PFSK-1 (cell line): ENCODE data around the gene DOCK4.

Experiments
- FOXP2 ChIP-seq: optimal IDR thresholded peaks from 2 replicates; pipeline ENCODE3; 2011; ENCODE audit warnings: borderline replicate concordance, control low read depth, inconsistent platforms; ENCODE audit not compliant: insufficient read depth; ENCODE audit errors: extremely low read length, extremely low read depth
- POLR2AphosphoS5 ChIP-seq: IDR thresholded peaks from 2 replicates; pipeline ENCODE4 v1.6.1; 2012; ENCODE audit warnings: low read depth, mild to moderate bottlenecking, control low read depth, low read length, moderate library complexity
- REST ChIP-seq, 2 experiments: IDR thresholded peaks; 2 replicates each; pipeline versions ENCODE4 v1.6.1 to v1.8.0; 2011 to 2012; ENCODE audit warnings: low read depth in 2 of 2, low read length in 2 of 2, control low read depth in 1 of 2, inconsistent platforms in 1 of 2, mild to moderate bottlenecking in 1 of 2, moderate library complexity in 1 of 2; ENCODE audit not compliant: insufficient read depth in 1 of 2
- SIN3A ChIP-seq: IDR thresholded peaks from 2 replicates; pipeline ENCODE4 v1.6.1; 2012; ENCODE audit warnings: mild to moderate bottlenecking, low read length, moderate library complexity, borderline replicate concordance; ENCODE audit not compliant: insufficient read depth
- TAF1 ChIP-seq: IDR thresholded peaks from 2 replicates; pipeline ENCODE4 v1.6.1; 2012; ENCODE audit warnings: low read length, control low read depth, borderline replicate concordance; ENCODE audit not compliant: insufficient read depth

Gene DOCK4

GRCh38 chr7:111855161-111855841 is 350.9 kb downstream of the DOCK4 start:
- TF ChIP-seq TAF1 (no peak), FOXP2 (no peak), POLR2AphosphoS5 (no peak), SIN3A (no peak), REST (IDR thresholded peaks at IDR 0.05; ENCODE audit: insufficient read depth in 1 of 2, low read depth in 2 of 2, low read length in 2 of 2) (no peak)

- TF ChIP-seq POLR2AphosphoS5 (no peak), FOXP2 (no peak), REST (IDR thresholded peaks at IDR 0.05; ENCODE audit: insufficient read depth in 1 of 2, low read depth in 2 of 2, low read length in 2 of 2) (no peak), SIN3A (no peak), TAF1 (no peak)
Measured at GRCh38 chr7:111853201-111853990, 352.8 kb downstream of the DOCK4 start.

- TF ChIP-seq TAF1 (no peak), REST (IDR thresholded peaks at IDR 0.05; ENCODE audit: insufficient read depth in 1 of 2, low read depth in 2 of 2, low read length in 2 of 2) (no peak), SIN3A (no peak), FOXP2 (no peak), POLR2AphosphoS5 (no peak)
Measured at GRCh38 chr7:111852081-111852480, 354.1 kb downstream of the DOCK4 start.

GRCh38 chr7:111846898-111847297 is 359.3 kb downstream of the DOCK4 start:
- TF ChIP-seq SIN3A (no peak), FOXP2 (no peak), TAF1 (no peak), REST (IDR thresholded peaks at IDR 0.05; ENCODE audit: insufficient read depth in 1 of 2, low read depth in 2 of 2, low read length in 2 of 2) (no peak), POLR2AphosphoS5 (no peak)

GRCh38 chr7:111845853-111846252 is 360.3 kb downstream of the DOCK4 start:
- TF ChIP-seq SIN3A (no peak), POLR2AphosphoS5 (no peak), FOXP2 (no peak), TAF1 (no peak), REST (IDR thresholded peaks at IDR 0.05; ENCODE audit: insufficient read depth in 1 of 2, low read depth in 2 of 2, low read length in 2 of 2) (no peak)
